ENCODE results near the gene JARID2.

JARID2 gene

DNA sequence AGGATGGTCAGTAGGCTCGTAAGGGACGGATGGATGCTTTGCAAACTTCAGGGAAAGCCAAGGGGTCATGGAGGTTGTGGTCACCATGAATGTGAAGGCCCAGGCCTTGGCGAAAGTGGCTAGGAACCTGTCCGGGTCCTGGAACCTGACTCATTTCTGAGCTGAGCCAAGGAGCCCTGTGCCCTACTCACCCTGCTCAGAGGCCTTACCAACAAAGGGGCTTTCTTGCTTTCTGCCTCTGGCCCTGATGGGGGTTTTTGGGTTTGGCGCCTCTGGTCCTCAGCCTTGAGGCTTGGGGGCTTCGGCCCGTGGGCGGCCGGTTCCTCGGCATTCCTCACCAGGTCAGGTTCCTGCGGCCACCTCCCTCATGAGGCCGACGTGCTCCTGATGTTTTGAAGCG is 261.9 kb downstream of the JARID2 start:
- peaks cover 99% of the 10 kb centered on the region for H3K36me3 ChIP-seq (ENCODE audit: control insufficient read depth, insufficient read depth, low read length)

DNA sequence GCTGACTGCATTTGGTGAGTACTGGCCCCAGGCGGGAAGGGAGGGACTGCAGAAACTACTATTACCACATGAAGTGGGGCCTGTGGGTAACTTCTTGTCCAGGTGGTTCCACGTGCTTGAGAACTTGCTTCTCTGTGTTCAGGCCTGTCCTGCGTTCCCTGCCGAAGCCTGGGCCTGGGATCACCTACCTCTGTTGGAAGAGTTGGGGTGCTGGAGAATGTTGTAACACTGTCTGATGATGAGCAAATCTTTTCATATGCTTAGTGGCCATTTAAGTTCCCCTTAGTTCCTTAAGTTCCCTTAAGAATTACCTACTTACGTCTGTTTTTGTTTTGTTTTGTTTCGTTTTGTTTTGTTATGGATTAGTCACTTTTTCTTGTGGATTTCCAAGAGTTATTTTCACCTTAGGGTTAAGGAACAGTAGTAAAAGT is 262.6 kb downstream of the JARID2 start:
- Histone ChIP-seq H3K4me3 (ENCODE audit: low read depth, low read length) (no peak overlapping the region), H3K9me3 (ENCODE audit: control insufficient read depth, insufficient read depth, low read depth, low read length) (no peaks in the 10 kb centered on the region), H3K9ac (ENCODE audit: low read length) (peak overlapping the region; percentile 26), H3K27me3 (ENCODE audit: control insufficient read depth, insufficient read depth, low read length) (no peaks in the 10 kb centered on the region), H3K4me1 (ENCODE audit: control insufficient read depth, insufficient read depth, low read length) (peaks cover 20% of the 10 kb centered on the region), H3K27ac (ENCODE audit: low read depth, low read length) (peak overlapping the region; percentile 15; the same call in 1 of the 2 replicates), H3K36me3 (ENCODE audit: control insufficient read depth, insufficient read depth, low read length) (peaks cover 99% of the 10 kb centered on the region)

More for the DNA sequence above, 261.9 kb downstream of the JARID2 start:
- no peak overlapping the region for H3K4me3 ChIP-seq (ENCODE audit: low read depth, low read length)
- peaks cover 20% of the 10 kb centered on the region for H3K4me1 ChIP-seq (ENCODE audit: control insufficient read depth, insufficient read depth, low read length)
- no peak overlapping the region for H3K9ac ChIP-seq (ENCODE audit: low read length)
- no peak overlapping the region for H3K27ac ChIP-seq (ENCODE audit: low read depth, low read length)
- H3K27me3 ChIP-seq (ENCODE audit: control insufficient read depth, insufficient read depth, low read length), result no peaks in the 10 kb centered on the region
- H3K9me3 ChIP-seq (ENCODE audit: control insufficient read depth, insufficient read depth, low read depth, low read length), result no peaks in the 10 kb centered on the region

DNA sequence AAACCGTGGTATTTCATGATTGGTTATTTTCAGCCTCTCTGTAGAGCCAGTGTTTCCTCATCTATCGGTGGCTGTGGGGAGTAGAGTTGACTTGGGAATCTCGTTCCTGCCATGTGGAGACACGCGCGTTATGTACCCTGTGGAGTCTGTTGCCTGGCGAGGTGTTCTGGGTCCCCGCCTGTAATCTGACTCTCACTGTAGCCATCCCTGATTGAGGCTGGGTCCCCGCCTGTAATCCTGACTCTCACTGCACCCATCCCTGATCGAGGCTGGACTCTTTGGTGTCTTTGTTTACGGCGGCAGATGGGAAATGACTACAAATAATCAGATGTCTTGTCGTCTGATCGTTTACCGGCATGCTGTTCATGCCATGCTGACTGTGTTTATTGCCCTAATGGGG is 263.1 kb downstream of the JARID2 start:
- Histone ChIP-seq H3K9ac (ENCODE audit: low read length) (peak overlapping the region; percentile 26), H3K4me1 (ENCODE audit: control insufficient read depth, insufficient read depth, low read length) (peaks cover 20% of the 10 kb centered on the region), H3K9me3 (ENCODE audit: control insufficient read depth, insufficient read depth, low read depth, low read length) (no peaks in the 10 kb centered on the region), H3K4me3 (ENCODE audit: low read depth, low read length) (no peak overlapping the region), H3K36me3 (ENCODE audit: control insufficient read depth, insufficient read depth, low read length) (peaks cover 99% of the 10 kb centered on the region), H3K27ac (ENCODE audit: low read depth, low read length) (peak overlapping the region; percentile 15; the same call in 1 of the 2 replicates), H3K27me3 (ENCODE audit: control insufficient read depth, insufficient read depth, low read length) (no peaks in the 10 kb centered on the region)

DNA sequence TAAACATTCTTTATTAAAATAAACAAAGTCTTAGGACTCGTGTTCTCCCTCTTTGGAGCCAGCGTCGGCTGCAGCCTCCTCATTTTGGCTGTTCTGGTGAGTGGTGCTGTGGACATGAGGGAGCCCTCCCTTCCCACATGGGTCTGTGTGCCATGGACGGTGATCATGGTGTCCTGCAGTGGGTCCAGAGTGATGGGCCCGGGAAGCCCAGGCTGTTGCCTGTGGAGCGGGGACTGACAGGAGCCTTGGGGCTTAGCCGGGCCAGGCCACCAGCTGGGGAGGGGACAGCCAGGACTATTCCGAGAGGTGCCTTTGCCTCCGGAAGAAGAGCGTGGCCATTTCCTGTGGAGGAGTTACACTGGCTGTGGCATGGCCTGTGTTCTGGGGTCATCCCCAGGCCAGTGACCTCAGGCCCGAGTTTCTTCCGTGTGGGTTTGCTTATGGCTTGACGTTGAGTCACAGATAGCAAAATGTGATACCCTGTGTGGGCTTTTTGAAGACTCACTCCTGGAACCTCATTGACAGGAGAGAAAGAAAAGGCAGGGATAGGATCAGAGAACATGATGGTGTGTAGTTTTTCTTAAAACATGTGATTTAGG is 263.6 kb downstream of the JARID2 start:
- Histone ChIP-seq H3K4me3 (ENCODE audit: low read depth, low read length) (no peak overlapping the region), H3K9me3 (ENCODE audit: control insufficient read depth, insufficient read depth, low read depth, low read length) (no peaks in the 10 kb centered on the region), H3K36me3 (ENCODE audit: control insufficient read depth, insufficient read depth, low read length) (peaks cover 99% of the 10 kb centered on the region), H3K9ac (ENCODE audit: low read length) (no peak overlapping the region), H3K27me3 (ENCODE audit: control insufficient read depth, insufficient read depth, low read length) (no peaks in the 10 kb centered on the region), H3K4me1 (ENCODE audit: control insufficient read depth, insufficient read depth, low read length) (peaks cover 20% of the 10 kb centered on the region), H3K27ac (ENCODE audit: low read depth, low read length) (0 out of 2 replicates have a peak overlapping the region, but pooled peaks have one; percentile 15)

DNA sequence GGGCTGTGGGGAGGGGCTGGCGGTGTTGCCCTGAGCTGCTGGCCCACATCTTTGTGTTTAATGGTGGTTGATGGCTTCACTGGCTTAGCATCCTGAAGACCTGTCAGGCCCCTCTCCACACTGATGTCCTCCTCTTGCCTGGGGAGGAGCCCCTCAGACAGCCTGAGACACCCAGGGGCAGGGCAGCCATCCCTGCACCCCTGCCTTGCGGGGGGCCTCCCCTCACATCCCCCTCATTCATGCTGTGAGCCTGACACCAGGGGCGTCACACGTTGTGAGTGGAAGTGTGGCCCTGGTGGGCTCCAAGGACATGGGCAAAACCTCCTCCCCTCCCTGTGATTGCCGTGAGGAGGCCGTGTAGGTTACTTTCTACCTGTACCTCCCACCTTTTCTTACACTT is 264.3 kb downstream of the JARID2 start:
- Histone ChIP-seq H3K27me3 (ENCODE audit: control insufficient read depth, insufficient read depth, low read length) (no peaks in the 10 kb centered on the region), H3K9ac (ENCODE audit: low read length) (no peak overlapping the region), H3K9me3 (ENCODE audit: control insufficient read depth, insufficient read depth, low read depth, low read length) (no peaks in the 10 kb centered on the region), H3K4me1 (ENCODE audit: control insufficient read depth, insufficient read depth, low read length) (peaks cover 20% of the 10 kb centered on the region), H3K36me3 (ENCODE audit: control insufficient read depth, insufficient read depth, low read length) (peaks cover 99% of the 10 kb centered on the region), H3K27ac (ENCODE audit: low read depth, low read length) (no peak overlapping the region), H3K4me3 (ENCODE audit: low read depth, low read length) (no peak overlapping the region)

DNA sequence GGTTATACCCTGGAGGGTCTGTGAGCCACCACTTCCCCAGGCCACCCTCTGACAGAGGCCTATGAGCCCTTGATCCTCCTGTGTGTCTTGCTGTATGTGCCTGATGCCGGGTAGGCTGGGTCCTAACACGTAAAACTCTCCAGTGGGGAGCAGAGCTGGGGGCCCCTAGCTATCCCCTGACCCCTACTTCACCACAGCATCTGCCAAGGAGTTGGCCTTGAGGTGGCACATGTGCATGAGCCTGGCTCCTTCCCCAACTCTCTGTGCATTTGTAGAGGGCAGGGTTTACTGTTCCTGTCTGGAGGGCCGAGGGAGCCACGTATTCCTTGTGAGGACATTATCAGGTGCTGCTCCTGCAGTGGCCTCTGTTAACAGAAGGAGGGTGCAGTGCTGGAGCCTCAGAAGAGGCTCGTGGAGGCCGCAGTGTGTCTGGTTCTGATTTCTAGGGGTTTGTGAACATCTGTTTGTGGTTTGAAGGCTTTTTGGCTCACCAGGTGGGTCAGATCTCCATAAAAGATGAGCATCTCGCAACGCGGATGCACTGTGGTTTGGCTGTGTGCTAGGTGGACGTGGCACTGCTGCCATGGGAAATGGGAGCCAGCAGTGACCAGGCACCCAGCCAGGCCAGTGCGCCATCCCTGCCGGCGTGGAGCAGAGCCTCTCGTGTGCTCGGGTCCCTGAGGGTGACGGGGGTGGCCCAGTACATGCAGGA is 264.8 kb downstream of the JARID2 start:
- H3K9me3 ChIP-seq (ENCODE audit: control insufficient read depth, insufficient read depth, low read depth, low read length), result no peaks in the 10 kb centered on the region
- H3K4me1 ChIP-seq (ENCODE audit: control insufficient read depth, insufficient read depth, low read length), result peaks cover 20% of the 10 kb centered on the region
- no peak overlapping the region for H3K27ac ChIP-seq (ENCODE audit: low read depth, low read length)
- H3K27me3 ChIP-seq (ENCODE audit: control insufficient read depth, insufficient read depth, low read length), result no peaks in the 10 kb centered on the region
- peaks cover 99% of the 10 kb centered on the region for H3K36me3 ChIP-seq (ENCODE audit: control insufficient read depth, insufficient read depth, low read length)
- H3K9ac ChIP-seq (ENCODE audit: low read length), result no peak overlapping the region
- H3K4me3 ChIP-seq (ENCODE audit: low read depth, low read length), result no peak overlapping the region

DNA sequence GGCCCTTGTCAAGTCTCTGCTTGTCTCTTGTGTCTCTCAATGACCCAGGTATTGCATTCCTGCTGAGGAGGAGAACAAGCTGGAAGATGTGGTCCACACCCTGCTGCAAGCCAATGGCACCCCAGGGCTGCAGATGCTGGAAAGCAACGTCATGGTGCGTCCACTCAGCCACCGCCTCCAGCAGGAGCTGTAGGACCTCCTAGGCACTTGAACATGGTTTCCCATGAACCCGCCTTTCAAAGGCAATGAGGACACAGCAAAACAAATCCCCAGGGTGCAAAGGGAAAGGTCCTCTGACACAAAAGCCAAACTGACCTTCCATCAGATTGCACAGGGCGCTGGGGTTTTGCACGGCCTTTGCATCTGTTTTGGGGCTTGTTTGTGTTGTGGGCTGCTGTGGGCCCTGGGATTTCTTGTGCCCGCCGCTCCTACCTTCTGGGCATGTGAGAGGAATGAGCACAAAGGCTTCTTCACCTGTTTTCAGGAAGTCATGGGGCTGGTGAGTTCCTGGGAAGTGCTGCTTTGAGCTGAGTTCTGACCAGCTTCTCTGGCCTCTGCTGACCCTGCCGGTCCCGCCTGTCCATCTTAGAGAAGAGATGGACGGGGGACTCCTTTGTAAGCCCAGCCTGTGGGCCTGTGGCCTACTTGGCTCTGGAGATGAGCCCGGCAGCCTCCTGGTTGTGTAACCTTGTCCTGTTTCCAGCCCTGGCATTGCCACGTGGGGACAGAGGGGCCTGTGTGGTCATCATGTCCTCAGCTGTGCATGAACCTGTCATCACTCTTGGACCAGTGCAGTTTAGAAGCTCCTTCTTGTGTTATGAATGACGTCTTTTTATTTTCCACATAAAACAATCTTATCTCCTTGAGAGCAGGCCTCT is 265.6 kb downstream of the JARID2 start:
- Histone ChIP-seq H3K9ac (ENCODE audit: low read length) (no peak overlapping the region), H3K27me3 (ENCODE audit: control insufficient read depth, insufficient read depth, low read length) (no peaks in the 10 kb centered on the region), H3K36me3 (ENCODE audit: control insufficient read depth, insufficient read depth, low read length) (peaks cover 99% of the 10 kb centered on the region), H3K4me3 (ENCODE audit: low read depth, low read length) (no peak overlapping the region), H3K9me3 (ENCODE audit: control insufficient read depth, insufficient read depth, low read depth, low read length) (no peaks in the 10 kb centered on the region), H3K4me1 (ENCODE audit: control insufficient read depth, insufficient read depth, low read length) (peaks cover 19% of the 10 kb centered on the region), H3K27ac (ENCODE audit: low read depth, low read length) (no peak overlapping the region)

DNA sequence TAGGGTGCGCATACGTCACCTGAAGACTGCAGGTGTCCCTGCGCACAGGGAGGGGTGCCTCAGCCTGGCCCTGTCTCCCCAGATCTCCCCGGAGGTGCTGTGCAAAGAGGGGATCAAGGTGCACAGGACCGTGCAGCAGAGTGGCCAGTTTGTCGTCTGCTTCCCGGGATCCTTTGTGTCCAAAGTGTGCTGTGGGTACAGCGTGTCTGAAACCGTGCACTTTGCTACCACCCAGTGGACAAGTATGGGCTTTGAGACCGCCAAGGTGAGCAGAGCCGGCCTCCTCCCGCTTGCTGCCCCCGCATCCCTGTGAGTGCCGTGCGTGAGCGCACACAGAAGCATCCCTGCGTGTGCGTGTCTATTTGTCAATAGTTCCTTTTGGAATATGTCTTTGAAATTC is 266.3 kb downstream of the JARID2 start:
- Histone ChIP-seq H3K4me3 (ENCODE audit: low read depth, low read length) (no peak overlapping the region), H3K27me3 (ENCODE audit: control insufficient read depth, insufficient read depth, low read length) (no peaks in the 10 kb centered on the region), H3K9ac (ENCODE audit: low read length) (no peak overlapping the region), H3K9me3 (ENCODE audit: control insufficient read depth, insufficient read depth, low read depth, low read length) (no peaks in the 10 kb centered on the region), H3K4me1 (ENCODE audit: control insufficient read depth, insufficient read depth, low read length) (peaks cover 13% of the 10 kb centered on the region), H3K27ac (ENCODE audit: low read depth, low read length) (no peak overlapping the region), H3K36me3 (ENCODE audit: control insufficient read depth, insufficient read depth, low read length) (peaks cover 99% of the 10 kb centered on the region)

DNA sequence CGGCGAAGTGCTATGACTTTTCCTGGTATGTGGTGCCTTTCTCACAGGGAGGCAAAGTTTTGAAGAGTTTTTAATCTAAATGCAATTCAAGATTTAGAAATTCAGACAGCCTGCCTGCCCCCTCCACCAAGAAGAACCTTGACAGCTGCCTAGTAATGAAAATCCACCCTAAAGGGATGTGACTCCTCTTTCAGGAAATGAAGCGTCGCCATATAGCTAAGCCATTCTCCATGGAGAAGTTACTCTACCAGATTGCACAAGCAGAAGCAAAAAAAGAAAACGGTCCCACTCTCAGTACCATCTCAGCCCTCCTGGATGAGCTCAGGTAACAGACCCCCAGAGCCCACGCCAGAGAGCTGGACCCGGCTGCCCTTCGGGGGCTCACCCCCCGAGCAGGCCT is 266.9 kb downstream of the JARID2 start:
- H3K4me1 ChIP-seq (ENCODE audit: control insufficient read depth, insufficient read depth, low read length), result peaks cover 7% of the 10 kb centered on the region
- H3K27me3 ChIP-seq (ENCODE audit: control insufficient read depth, insufficient read depth, low read length), result no peaks in the 10 kb centered on the region
- no peak overlapping the region for H3K9ac ChIP-seq (ENCODE audit: low read length)
- no peaks in the 10 kb centered on the region for H3K9me3 ChIP-seq (ENCODE audit: control insufficient read depth, insufficient read depth, low read depth, low read length)
- no peak overlapping the region for H3K4me3 ChIP-seq (ENCODE audit: low read depth, low read length)
- H3K36me3 ChIP-seq (ENCODE audit: control insufficient read depth, insufficient read depth, low read length), result peaks cover 99% of the 10 kb centered on the region
- no peak overlapping the region for H3K27ac ChIP-seq (ENCODE audit: low read depth, low read length)

DNA sequence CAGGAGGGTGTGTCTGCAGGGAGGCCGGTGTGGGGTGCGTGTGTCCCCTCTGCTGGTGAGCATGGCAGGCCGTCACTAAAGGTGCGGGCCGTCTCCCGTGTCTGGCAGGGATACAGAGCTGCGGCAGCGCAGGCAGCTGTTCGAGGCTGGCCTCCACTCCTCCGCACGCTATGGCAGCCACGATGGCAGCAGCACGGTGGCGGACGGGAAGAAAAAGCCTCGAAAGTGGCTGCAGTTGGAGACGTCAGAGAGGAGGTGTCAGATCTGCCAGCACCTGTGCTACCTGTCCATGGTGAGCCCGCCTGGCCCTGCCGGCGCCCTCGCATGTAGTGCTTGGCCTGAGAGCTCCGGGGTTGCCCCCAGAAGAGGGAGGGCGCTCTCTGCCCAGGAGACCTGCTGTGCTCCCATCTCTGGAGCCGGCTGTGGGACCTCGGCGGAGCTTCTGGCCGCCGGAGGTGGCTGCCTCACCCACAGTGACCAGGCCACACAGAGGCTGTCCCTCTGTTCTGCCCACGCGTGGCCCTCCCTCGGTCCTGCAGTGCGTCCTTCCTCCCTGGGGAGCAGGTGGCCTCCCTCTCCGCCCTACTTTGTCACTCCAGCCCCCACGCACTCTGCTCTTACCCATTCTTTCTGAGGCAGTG is 267.4 kb downstream of the JARID2 start:
- no peaks in the 10 kb centered on the region for H3K27me3 ChIP-seq (ENCODE audit: control insufficient read depth, insufficient read depth, low read length)
- no peak overlapping the region for H3K9ac ChIP-seq (ENCODE audit: low read length)
- no peaks in the 10 kb centered on the region for H3K9me3 ChIP-seq (ENCODE audit: control insufficient read depth, insufficient read depth, low read depth, low read length)
- peaks cover 2% of the 10 kb centered on the region; the same call in 1 of the 2 replicates for H3K4me1 ChIP-seq (ENCODE audit: control insufficient read depth, insufficient read depth, low read length)
- no peak overlapping the region for H3K27ac ChIP-seq (ENCODE audit: low read depth, low read length)
- H3K4me3 ChIP-seq (ENCODE audit: low read depth, low read length), result no peak overlapping the region
- peaks cover 99% of the 10 kb centered on the region for H3K36me3 ChIP-seq (ENCODE audit: control insufficient read depth, insufficient read depth, low read length)

Data from HUES6 (cell line).